GM23338 (cell line): ENCODE results near the gene VNN1. TPM values are rescaled to one million over a fixed set of nuclear protein-coding genes. Genes with fewer than 3 reads are reported as not detected.

ENCODE experiments used
- ATAC-seq: fragments of 200-7000 bp; cut with Tn5 transposase; 3 replicates; pipeline ENCODE4 v1.9.1; 2020
- DNase-seq: peaks from one replicate; pipeline ENCODE4 v3.0.0-alpha.2; 2015; ENCODE audit warnings: low spot score
- H2AFZ ChIP-seq: fragments of 200-600 bp; sonication (generic); 2 replicates; pipeline ENCODE4 v1.8.0; 2016; ENCODE audit warnings: antibody characterized with exemption, mild to moderate bottlenecking, moderate library complexity
- H3F3A ChIP-seq: fragments of 200-600 bp; sonication (generic); replicated peaks from 2 replicates; pipeline ENCODE4 v1.8.0; 2017; ENCODE audit warnings: antibody characterized with exemption, mixed run types, low read depth
- H3K27ac ChIP-seq: fragments of 200-600 bp; sonication (generic); 2 replicates; pipeline ENCODE4 v1.6.1; 2016; ENCODE audit warnings: low read depth
- H3K27me3 ChIP-seq: fragments of 200-600 bp; sonication (generic); 2 replicates; pipeline ENCODE4 v1.8.0; 2016; ENCODE audit warnings: mild to moderate bottlenecking, mixed run types, moderate library complexity; ENCODE audit not compliant: insufficient read depth
- H3K36me3 ChIP-seq: fragments of 200-600 bp; sonication (generic); 2 replicates; pipeline ENCODE4 v1.8.0; 2016; ENCODE audit warnings: mild to moderate bottlenecking; ENCODE audit not compliant: insufficient read depth
- H3K4me1 ChIP-seq: fragments of 200-600 bp; sonication (generic); 2 replicates; pipeline ENCODE4 v1.8.0; 2016; ENCODE audit warnings: mild to moderate bottlenecking, moderate library complexity; ENCODE audit not compliant: insufficient read depth
- H3K4me2 ChIP-seq: fragments of 200-600 bp; sonication (generic); 2 replicates; pipeline ENCODE4 v1.7.1; 2017; ENCODE audit warnings: mixed run types
- H3K4me3 ChIP-seq: fragments of 200-600 bp; sonication (generic); 2 replicates; pipeline ENCODE4 v1.6.1; 2016; ENCODE audit warnings: mixed run types
- H3K79me2 ChIP-seq: fragments of 200-600 bp; sonication (generic); replicated peaks from 2 replicates; pipeline ENCODE4 v1.8.0; 2017; ENCODE audit warnings: mild to moderate bottlenecking; ENCODE audit not compliant: insufficient read depth
- H3K9me2 ChIP-seq: fragments of 200-600 bp; sonication (generic); 2 replicates; pipeline ENCODE4 v1.8.0; 2017; ENCODE audit not compliant: insufficient read depth
- H4K20me1 ChIP-seq: fragments of 200-600 bp; sonication (generic); replicated peaks from 2 replicates; pipeline ENCODE4 v1.8.0; 2017; ENCODE audit warnings: mild to moderate bottlenecking; ENCODE audit not compliant: insufficient read depth
- H3K27ac Mint-ChIP-seq: 2 replicates; pipeline ENCODE4 v1.8.0; 2020; ENCODE audit warnings: inconsistent platforms, mild to moderate bottlenecking, moderate library complexity, mixed read lengths
- H3K27me3 Mint-ChIP-seq: 3 replicates; pipeline ENCODE4 v1.8.0; 2022; ENCODE audit warnings: low read depth, mild to moderate bottlenecking, moderate library complexity, mixed read lengths, inconsistent platforms; ENCODE audit not compliant: insufficient read depth, poor library complexity
- H3K36me3 Mint-ChIP-seq: 3 replicates; pipeline ENCODE4 v1.8.0; 2021; ENCODE audit warnings: low read depth, mild to moderate bottlenecking, inconsistent platforms, moderate library complexity, mixed read lengths
- H3K4me1 Mint-ChIP-seq: 3 replicates; pipeline ENCODE4 v1.8.0; 2020; ENCODE audit warnings: mild to moderate bottlenecking, inconsistent platforms, mixed read lengths
- H3K4me3 Mint-ChIP-seq: 3 replicates; pipeline ENCODE4 v1.8.0; 2021; ENCODE audit warnings: moderate library complexity, mild to moderate bottlenecking, inconsistent platforms, mixed read lengths
- H3K9me3 Mint-ChIP-seq: 3 replicates; pipeline ENCODE4 v1.8.0; 2020; ENCODE audit warnings: moderate library complexity, mild to moderate bottlenecking, inconsistent platforms, mixed read lengths
- CREB1 ChIP-seq: fragments of 250-450 bp; sonication (Bioruptor Pico); IDR thresholded peaks from 2 replicates; pipeline ENCODE4 v1.5.0; 2020; ENCODE audit warnings: low read depth, mild to moderate bottlenecking, moderate library complexity
- EZH2 ChIP-seq: fragments of 200-600 bp; sonication (generic); IDR thresholded peaks from one replicate; pipeline ENCODE4 v1.8.0; 2017; ENCODE audit warnings: antibody characterized with exemption, mild to moderate bottlenecking, low read depth; ENCODE audit not compliant: unreplicated experiment
- EZH2phosphoT487 ChIP-seq: fragments of 200-600 bp; sonication (generic); IDR thresholded peaks from one replicate; pipeline ENCODE4 v1.8.1; 2018; ENCODE audit warnings: antibody characterized with exemption; ENCODE audit not compliant: unreplicated experiment
- JUNB ChIP-seq: IDR thresholded peaks from one replicate; pipeline ENCODE4 v1.6.1; 2016; ENCODE audit warnings: antibody characterized with exemption; ENCODE audit not compliant: unreplicated experiment
- NANOG ChIP-seq: IDR thresholded peaks from 2 replicates; pipeline ENCODE4 v1.6.1; 2016; ENCODE audit warnings: antibody characterized with exemption, borderline replicate concordance
- POLR2AphosphoS5 ChIP-seq: IDR thresholded peaks from 2 replicates; pipeline ENCODE4 v1.6.1; 2016; ENCODE audit warnings: antibody characterized with exemption, low read depth
- STAT1 ChIP-seq: IDR thresholded peaks from one replicate; pipeline ENCODE4 v1.6.1; 2016; ENCODE audit warnings: antibody characterized with exemption; ENCODE audit not compliant: unreplicated experiment
- ZNF114 ChIP-seq: fragments of 250-450 bp; sonication (Bioruptor Pico); IDR thresholded peaks from 2 replicates; pipeline ENCODE4 v1.5.0; 2020; ENCODE audit warnings: mild to moderate bottlenecking, moderate library complexity
- ZNF331 ChIP-seq: fragments of 250-450 bp; sonication (Bioruptor Pico); IDR thresholded peaks from 2 replicates; pipeline ENCODE4 v1.5.0; 2020; ENCODE audit warnings: low read depth, mild to moderate bottlenecking, moderate library complexity
- polyA plus RNA-seq: library from polyadenylated mRNA; unstranded; fragments of >200 nt; fragmentation: Nextera tagmentation; extraction: Ambion mirVana; gene quantifications from 2 replicates; pipeline ENCODE4 v1.2.1, GENCODE V29; 2016
- total RNA-seq: library from RNA; depleted of rRNA; stranded (reverse); fragments of >200 nt; shearing (Covaris generic); gene quantifications from 2 replicates; pipeline ENCODE4 v1.2.3, GENCODE V29; 2014
- TF ChIP-seq, protein P1 (sequence below), 2 experiments: fragments of 200-600 bp in 1 of 2; sonication (generic) in 1 of 2; conservative IDR thresholded peaks; 2 replicates each; pipeline versions ENCODE4 v1.5.1 to v1.6.1; 2016 to 2017; ENCODE audit warnings: antibody characterized with exemption in 2 of 2, low read depth in 2 of 2, mild to moderate bottlenecking in 2 of 2, moderate library complexity in 1 of 2
- TF ChIP-seq, protein P2 (sequence below): IDR thresholded peaks from 2 replicates; pipeline ENCODE4 v1.6.1; 2016; ENCODE audit warnings: antibody characterized with exemption
- TF ChIP-seq, protein P3 (sequence below): IDR thresholded peaks from one replicate; pipeline ENCODE4 v1.6.1; 2018; ENCODE audit warnings: antibody characterized with exemption; ENCODE audit not compliant: unreplicated experiment
- TF ChIP-seq, protein P4 (sequence below): fragments of 250-450 bp; sonication (Bioruptor Pico); IDR thresholded peaks from 2 replicates; pipeline ENCODE4 v1.5.0; 2020; ENCODE audit warnings: mild to moderate bottlenecking, moderate library complexity

VNN1 gene
- total and polyA plus RNA-seq, 2 experiments from 2014 or later: not detected

DNA sequence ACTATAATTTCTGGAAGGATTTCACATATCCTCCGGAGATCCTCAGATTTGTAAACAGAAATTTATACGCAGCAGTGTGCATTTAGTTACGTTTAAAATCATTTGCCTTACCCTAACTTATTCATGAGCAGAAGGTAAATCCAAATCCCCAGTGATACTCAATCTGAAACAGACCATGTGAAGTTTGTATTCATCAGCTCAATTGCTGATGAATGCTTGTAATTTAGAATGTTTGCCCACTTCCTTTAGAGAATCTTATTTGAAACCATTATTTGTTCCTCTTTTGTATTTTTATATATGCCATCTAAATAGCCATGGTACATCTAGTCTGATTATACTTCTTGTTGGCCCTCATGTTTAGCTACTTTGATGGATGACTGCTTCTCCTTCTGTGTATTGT lies 70.3 kb downstream of the VNN1 start:
- no peaks in the 10 kb centered on the region for H3K9me2 ChIP-seq
- H3K4me1 ChIP-seq: peaks cover 9% of the 10 kb centered on the region; the same call in 1 of the 2 replicates
- no peak overlapping the region for H3K4me3 ChIP-seq
- no peak overlapping the region for H3K4me2 ChIP-seq
- TF ChIP-seq CREB1 (CRISPR knock-in tag) (no peak), EZH2phosphoT487 (no peak), POLR2AphosphoS5 (no peak), NANOG (no peak), ZNF114 (CRISPR knock-in tag) (no peak), JUNB (no peak), EZH2 (no peak), STAT1 (no peak), ZNF331 (CRISPR knock-in tag) (no peak)
- TF ChIP-seq, protein P1, sequence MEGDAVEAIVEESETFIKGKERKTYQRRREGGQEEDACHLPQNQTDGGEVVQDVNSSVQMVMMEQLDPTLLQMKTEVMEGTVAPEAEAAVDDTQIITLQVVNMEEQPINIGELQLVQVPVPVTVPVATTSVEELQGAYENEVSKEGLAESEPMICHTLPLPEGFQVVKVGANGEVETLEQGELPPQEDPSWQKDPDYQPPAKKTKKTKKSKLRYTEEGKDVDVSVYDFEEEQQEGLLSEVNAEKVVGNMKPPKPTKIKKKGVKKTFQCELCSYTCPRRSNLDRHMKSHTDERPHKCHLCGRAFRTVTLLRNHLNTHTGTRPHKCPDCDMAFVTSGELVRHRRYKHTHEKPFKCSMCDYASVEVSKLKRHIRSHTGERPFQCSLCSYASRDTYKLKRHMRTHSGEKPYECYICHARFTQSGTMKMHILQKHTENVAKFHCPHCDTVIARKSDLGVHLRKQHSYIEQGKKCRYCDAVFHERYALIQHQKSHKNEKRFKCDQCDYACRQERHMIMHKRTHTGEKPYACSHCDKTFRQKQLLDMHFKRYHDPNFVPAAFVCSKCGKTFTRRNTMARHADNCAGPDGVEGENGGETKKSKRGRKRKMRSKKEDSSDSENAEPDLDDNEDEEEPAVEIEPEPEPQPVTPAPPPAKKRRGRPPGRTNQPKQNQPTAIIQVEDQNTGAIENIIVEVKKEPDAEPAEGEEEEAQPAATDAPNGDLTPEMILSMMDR (conservative IDR thresholded peaks at IDR 0.05; ENCODE audit: low read depth in 2 of 2): no peak
- TF ChIP-seq, protein P2, sequence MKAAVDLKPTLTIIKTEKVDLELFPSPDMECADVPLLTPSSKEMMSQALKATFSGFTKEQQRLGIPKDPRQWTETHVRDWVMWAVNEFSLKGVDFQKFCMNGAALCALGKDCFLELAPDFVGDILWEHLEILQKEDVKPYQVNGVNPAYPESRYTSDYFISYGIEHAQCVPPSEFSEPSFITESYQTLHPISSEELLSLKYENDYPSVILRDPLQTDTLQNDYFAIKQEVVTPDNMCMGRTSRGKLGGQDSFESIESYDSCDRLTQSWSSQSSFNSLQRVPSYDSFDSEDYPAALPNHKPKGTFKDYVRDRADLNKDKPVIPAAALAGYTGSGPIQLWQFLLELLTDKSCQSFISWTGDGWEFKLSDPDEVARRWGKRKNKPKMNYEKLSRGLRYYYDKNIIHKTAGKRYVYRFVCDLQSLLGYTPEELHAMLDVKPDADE: no peak
- TF ChIP-seq, protein P3, sequence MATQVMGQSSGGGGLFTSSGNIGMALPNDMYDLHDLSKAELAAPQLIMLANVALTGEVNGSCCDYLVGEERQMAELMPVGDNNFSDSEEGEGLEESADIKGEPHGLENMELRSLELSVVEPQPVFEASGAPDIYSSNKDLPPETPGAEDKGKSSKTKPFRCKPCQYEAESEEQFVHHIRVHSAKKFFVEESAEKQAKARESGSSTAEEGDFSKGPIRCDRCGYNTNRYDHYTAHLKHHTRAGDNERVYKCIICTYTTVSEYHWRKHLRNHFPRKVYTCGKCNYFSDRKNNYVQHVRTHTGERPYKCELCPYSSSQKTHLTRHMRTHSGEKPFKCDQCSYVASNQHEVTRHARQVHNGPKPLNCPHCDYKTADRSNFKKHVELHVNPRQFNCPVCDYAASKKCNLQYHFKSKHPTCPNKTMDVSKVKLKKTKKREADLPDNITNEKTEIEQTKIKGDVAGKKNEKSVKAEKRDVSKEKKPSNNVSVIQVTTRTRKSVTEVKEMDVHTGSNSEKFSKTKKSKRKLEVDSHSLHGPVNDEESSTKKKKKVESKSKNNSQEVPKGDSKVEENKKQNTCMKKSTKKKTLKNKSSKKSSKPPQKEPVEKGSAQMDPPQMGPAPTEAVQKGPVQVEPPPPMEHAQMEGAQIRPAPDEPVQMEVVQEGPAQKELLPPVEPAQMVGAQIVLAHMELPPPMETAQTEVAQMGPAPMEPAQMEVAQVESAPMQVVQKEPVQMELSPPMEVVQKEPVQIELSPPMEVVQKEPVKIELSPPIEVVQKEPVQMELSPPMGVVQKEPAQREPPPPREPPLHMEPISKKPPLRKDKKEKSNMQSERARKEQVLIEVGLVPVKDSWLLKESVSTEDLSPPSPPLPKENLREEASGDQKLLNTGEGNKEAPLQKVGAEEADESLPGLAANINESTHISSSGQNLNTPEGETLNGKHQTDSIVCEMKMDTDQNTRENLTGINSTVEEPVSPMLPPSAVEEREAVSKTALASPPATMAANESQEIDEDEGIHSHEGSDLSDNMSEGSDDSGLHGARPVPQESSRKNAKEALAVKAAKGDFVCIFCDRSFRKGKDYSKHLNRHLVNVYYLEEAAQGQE: no peak
- TF ChIP-seq, protein P4, sequence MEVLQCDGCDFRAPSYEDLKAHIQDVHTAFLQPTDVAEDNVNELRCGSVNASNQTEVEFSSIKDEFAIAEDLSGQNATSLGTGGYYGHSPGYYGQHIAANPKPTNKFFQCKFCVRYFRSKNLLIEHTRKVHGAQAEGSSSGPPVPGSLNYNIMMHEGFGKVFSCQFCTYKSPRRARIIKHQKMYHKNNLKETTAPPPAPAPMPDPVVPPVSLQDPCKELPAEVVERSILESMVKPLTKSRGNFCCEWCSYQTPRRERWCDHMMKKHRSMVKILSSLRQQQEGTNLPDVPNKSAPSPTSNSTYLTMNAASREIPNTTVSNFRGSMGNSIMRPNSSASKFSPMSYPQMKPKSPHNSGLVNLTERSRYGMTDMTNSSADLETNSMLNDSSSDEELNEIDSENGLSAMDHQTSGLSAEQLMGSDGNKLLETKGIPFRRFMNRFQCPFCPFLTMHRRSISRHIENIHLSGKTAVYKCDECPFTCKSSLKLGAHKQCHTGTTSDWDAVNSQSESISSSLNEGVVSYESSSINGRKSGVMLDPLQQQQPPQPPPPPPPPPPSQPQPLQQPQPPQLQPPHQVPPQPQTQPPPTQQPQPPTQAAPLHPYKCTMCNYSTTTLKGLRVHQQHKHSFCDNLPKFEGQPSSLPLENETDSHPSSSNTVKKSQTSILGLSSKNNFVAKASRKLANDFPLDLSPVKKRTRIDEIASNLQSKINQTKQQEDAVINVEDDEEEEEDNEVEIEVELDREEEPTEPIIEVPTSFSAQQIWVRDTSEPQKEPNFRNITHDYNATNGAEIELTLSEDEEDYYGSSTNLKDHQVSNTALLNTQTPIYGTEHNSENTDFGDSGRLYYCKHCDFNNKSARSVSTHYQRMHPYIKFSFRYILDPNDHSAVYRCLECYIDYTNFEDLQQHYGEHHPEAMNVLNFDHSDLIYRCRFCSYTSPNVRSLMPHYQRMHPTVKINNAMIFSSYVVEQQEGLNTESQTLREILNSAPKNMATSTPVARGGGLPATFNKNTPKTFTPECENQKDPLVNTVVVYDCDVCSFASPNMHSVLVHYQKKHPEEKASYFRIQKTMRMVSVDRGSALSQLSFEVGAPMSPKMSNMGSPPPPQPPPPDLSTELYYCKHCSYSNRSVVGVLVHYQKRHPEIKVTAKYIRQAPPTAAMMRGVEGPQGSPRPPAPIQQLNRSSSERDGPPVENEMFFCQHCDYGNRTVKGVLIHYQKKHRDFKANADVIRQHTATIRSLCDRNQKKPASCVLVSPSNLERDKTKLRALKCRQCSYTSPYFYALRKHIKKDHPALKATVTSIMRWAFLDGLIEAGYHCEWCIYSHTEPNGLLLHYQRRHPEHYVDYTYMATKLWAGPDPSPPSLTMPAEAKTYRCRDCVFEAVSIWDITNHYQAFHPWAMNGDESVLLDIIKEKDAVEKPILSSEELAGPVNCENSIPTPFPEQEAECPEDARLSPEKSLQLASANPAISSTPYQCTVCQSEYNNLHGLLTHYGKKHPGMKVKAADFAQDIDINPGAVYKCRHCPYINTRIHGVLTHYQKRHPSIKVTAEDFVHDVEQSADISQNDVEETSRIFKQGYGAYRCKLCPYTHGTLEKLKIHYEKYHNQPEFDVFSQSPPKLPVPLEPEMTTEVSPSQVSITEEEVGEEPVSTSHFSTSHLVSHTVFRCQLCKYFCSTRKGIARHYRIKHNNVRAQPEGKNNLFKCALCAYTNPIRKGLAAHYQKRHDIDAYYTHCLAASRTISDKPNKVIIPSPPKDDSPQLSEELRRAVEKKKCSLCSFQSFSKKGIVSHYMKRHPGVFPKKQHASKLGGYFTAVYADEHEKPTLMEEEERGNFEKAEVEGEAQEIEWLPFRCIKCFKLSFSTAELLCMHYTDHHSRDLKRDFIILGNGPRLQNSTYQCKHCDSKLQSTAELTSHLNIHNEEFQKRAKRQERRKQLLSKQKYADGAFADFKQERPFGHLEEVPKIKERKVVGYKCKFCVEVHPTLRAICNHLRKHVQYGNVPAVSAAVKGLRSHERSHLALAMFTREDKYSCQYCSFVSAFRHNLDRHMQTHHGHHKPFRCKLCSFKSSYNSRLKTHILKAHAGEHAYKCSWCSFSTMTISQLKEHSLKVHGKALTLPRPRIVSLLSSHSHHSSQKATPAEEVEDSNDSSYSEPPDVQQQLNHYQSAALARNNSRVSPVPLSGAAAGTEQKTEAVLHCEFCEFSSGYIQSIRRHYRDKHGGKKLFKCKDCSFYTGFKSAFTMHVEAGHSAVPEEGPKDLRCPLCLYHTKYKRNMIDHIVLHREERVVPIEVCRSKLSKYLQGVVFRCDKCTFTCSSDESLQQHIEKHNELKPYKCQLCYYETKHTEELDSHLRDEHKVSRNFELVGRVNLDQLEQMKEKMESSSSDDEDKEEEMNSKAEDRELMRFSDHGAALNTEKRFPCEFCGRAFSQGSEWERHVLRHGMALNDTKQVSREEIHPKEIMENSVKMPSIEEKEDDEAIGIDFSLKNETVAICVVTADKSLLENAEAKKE (CRISPR knock-in tag): no peak
- H3K27me3 Mint-ChIP-seq: peaks cover 3% of the 10 kb centered on the region
- ATAC-seq (no peak), DNase-seq (no peak)
- no peak overlapping the region for H3K4me3 Mint-ChIP-seq
- no peak overlapping the region; the same call in 1 of the 2 replicates for H3K27ac Mint-ChIP-seq
- no peaks in the 10 kb centered on the region for H3K36me3 ChIP-seq
- no peak overlapping the region for H3K27ac ChIP-seq
- H3K36me3 Mint-ChIP-seq: no peaks in the 10 kb centered on the region
- no peaks in the 10 kb centered on the region for H3F3A ChIP-seq
- H2AFZ ChIP-seq: no peak overlapping the region
- H3K79me2 ChIP-seq: no peaks in the 10 kb centered on the region
- H3K4me1 Mint-ChIP-seq: peaks cover 9% of the 10 kb centered on the region
- no peaks in the 10 kb centered on the region for H4K20me1 ChIP-seq
- no peaks in the 10 kb centered on the region for H3K27me3 ChIP-seq
- no peaks in the 10 kb centered on the region for H3K9me3 Mint-ChIP-seq
